Endodermal cell (in vitro differentiated cells): ENCODE results near the gene FANCE. TPM values are rescaled to one million over a fixed set of nuclear protein-coding genes. Genes with fewer than 3 reads are reported as not detected.

Source experiments
- DNase-seq: peaks from one replicate; pipeline ENCODE4 v3.0.0-alpha.2; 2017
- H3K27ac ChIP-seq: 2 replicates; pipeline ENCODE4 v1.5.1; 2013; ENCODE audit warnings: mild to moderate bottlenecking, low read depth, low read length, moderate library complexity
- H3K27me3 ChIP-seq: 2 replicates; pipeline ENCODE4 v1.6.1; 2013; ENCODE audit warnings: mild to moderate bottlenecking, low read length, moderate library complexity; ENCODE audit not compliant: insufficient read depth, control insufficient read depth, poor library complexity, severe bottlenecking
- H3K36me3 ChIP-seq: 2 replicates; pipeline ENCODE4 v1.7.0; 2013; ENCODE audit warnings: mild to moderate bottlenecking, low read length, moderate library complexity; ENCODE audit not compliant: control insufficient read depth, insufficient read depth
- H3K4me1 ChIP-seq: one replicate; pipeline ENCODE4 v1.7.0; 2013; ENCODE audit warnings: low read length; ENCODE audit not compliant: control insufficient read depth, insufficient read depth
- H3K4me3 ChIP-seq: 2 replicates; pipeline ENCODE4 v1.5.1; 2013; ENCODE audit warnings: mild to moderate bottlenecking, low read length, moderate library complexity
- H3K9ac ChIP-seq: 2 replicates; pipeline ENCODE4 v1.6.1; 2013; ENCODE audit warnings: mild to moderate bottlenecking, low read length, moderate library complexity; ENCODE audit not compliant: poor library complexity, severe bottlenecking; ENCODE audit errors: extremely low read depth
- H3K9me3 ChIP-seq: 2 replicates; pipeline ENCODE4 v1.6.1; 2013; ENCODE audit warnings: mild to moderate bottlenecking, low read length, moderate library complexity; ENCODE audit not compliant: control insufficient read depth
- H3K27ac Mint-ChIP-seq: 2 replicates; pipeline ENCODE4 v1.8.0; 2020; ENCODE audit warnings: mixed read lengths
- H3K27me3 Mint-ChIP-seq: 2 replicates; pipeline ENCODE4 v1.8.0; 2021; ENCODE audit warnings: mild to moderate bottlenecking, mixed read lengths; ENCODE audit not compliant: insufficient read depth
- H3K36me3 Mint-ChIP-seq: 2 replicates; pipeline ENCODE4 v1.8.0; 2020; ENCODE audit warnings: low read depth, mixed read lengths
- H3K4me1 Mint-ChIP-seq: 2 replicates; pipeline ENCODE4 v1.8.0; 2020; ENCODE audit warnings: mixed read lengths
- H3K4me3 Mint-ChIP-seq: 2 replicates; pipeline ENCODE4 v1.8.0; 2020; ENCODE audit warnings: mild to moderate bottlenecking, moderate library complexity, mixed read lengths
- H3K9me3 Mint-ChIP-seq: 2 replicates; pipeline ENCODE4 v1.8.0; 2020; ENCODE audit warnings: mild to moderate bottlenecking, mixed read lengths
- WGBS, 2 experiments: methylation state at CpG; one replicate each; pipeline versions ENCODE4 v1.1.5 to v1.1.7; 2013; ENCODE audit warnings: missing lambda C conversion rate in 2 of 2, mixed read lengths in 1 of 2; ENCODE audit not compliant: insufficient coverage in 1 of 2, insufficient read length in 1 of 2; 5-methylcytosine and 5-hydroxymethylcytosine counted together
- total RNA-seq, 2 donors: library from RNA; stranded (reverse); fragmentation: NEBNext Ultra II Directional in 1 of 2; extraction: Animal tissue kit (Norgen Biotek cat#: 25700) in 1 of 2; gene quantifications; 2 replicates in 1 of 2; 3 replicates in 1 of 2; pipeline ENCODE4 v1.2.1, GENCODE V29; 2021
- TF ChIP-seq, protein P1 (sequence below): fragments of 200-600 bp; sonication (generic); conservative IDR thresholded peaks from 2 replicates; pipeline ENCODE4 v1.5.0; 2021; ENCODE audit warnings: antibody characterized with exemption, mild to moderate bottlenecking

The FANCE gene
- total RNA-seq, 2 donors from 2014 or later = 13.5 to 16.4 TPM

DNA sequence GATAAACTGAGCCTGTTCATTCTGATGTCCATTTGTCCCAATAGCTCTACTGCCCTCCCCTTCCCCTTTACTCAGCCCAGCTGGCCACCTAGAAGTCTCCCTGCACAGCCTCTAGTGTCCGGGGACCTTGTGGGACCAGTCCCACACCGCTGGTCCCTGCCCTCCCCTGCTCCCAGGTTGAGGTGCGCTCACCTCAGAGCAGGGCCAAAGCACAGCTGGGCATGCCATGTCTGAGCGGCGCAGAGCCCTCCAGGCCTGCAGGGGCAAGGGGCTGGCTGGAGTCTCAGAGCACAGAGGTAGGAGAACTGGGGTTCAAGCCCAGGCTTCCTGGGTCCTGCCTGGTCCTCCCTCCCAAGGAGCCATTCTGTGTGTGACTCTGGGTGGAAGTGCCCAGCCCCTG, 24.7 kb upstream of the FANCE start:
- peaks cover 12% of the 10 kb centered on the region for H3K9me3 ChIP-seq
- Mint-ChIP-seq H3K4me3 (no peak overlapping the region), H3K4me1 (peaks cover 7% of the 10 kb centered on the region), H3K27me3 (no peaks in the 10 kb centered on the region), H3K9me3 (peaks cover 16% of the 10 kb centered on the region), H3K27ac (no peak overlapping the region), H3K36me3 (peaks cover 21% of the 10 kb centered on the region)
- WGBS, 2 experiments = 88 to 93% methylated on average over 3 to 5 of the region's 5 CpGs
- H3K4me1 ChIP-seq = no peaks in the 10 kb centered on the region
- no peak overlapping the region for H3K27ac ChIP-seq
- H3K36me3 ChIP-seq = no peaks in the 10 kb centered on the region
- no peak overlapping the region for H3K9ac ChIP-seq
- no peaks in the 10 kb centered on the region for H3K27me3 ChIP-seq
- DNase-seq = peak; percentile 53
- no peak overlapping the region for H3K4me3 ChIP-seq
- TF ChIP-seq, protein P1, sequence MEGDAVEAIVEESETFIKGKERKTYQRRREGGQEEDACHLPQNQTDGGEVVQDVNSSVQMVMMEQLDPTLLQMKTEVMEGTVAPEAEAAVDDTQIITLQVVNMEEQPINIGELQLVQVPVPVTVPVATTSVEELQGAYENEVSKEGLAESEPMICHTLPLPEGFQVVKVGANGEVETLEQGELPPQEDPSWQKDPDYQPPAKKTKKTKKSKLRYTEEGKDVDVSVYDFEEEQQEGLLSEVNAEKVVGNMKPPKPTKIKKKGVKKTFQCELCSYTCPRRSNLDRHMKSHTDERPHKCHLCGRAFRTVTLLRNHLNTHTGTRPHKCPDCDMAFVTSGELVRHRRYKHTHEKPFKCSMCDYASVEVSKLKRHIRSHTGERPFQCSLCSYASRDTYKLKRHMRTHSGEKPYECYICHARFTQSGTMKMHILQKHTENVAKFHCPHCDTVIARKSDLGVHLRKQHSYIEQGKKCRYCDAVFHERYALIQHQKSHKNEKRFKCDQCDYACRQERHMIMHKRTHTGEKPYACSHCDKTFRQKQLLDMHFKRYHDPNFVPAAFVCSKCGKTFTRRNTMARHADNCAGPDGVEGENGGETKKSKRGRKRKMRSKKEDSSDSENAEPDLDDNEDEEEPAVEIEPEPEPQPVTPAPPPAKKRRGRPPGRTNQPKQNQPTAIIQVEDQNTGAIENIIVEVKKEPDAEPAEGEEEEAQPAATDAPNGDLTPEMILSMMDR = no peak

DNA sequence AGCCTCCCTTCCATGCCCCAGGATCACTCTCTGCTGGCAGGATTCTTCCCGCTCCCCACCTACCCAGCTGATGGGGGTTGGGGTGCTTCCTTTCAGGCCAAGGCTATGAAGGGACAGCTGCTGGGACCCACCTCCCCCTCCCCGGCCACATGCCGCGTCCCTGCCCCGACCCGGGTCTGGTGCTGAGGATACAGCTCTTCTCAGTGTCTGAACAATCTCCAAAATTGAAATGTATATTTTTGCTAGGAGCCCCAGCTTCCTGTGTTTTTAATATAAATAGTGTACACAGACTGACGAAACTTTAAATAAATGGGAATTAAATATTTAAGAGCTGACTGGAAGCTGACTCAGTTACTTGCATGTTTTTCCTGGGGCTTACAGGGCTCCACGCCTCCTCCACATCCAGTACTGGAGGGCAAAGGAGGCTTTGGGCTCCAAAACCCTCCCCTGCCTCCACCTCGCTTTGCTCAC, 24.3 kb upstream of the FANCE start:
- Histone ChIP-seq H3K27me3 (no peaks in the 10 kb centered on the region), H3K9me3 (peaks cover 12% of the 10 kb centered on the region), H3K4me3 (no peak overlapping the region), H3K36me3 (no peaks in the 10 kb centered on the region), H3K27ac (no peak overlapping the region), H3K4me1 (no peaks in the 10 kb centered on the region), H3K9ac (no peak overlapping the region)
- H3K27ac Mint-ChIP-seq = peak overlapping the region; percentile 1
- 81 to 95% methylated on average over 3 to 9 of the region's 9 CpGs for WGBS, 2 experiments
- peaks cover 16% of the 10 kb centered on the region for H3K9me3 Mint-ChIP-seq
- H3K4me3 Mint-ChIP-seq = no peak overlapping the region
- H3K27me3 Mint-ChIP-seq = no peaks in the 10 kb centered on the region
- DNase-seq = no peak
- peaks cover 7% of the 10 kb centered on the region for H3K4me1 Mint-ChIP-seq
- peaks cover 21% of the 10 kb centered on the region for H3K36me3 Mint-ChIP-seq
- TF ChIP-seq, protein P1 = no peak

DNA sequence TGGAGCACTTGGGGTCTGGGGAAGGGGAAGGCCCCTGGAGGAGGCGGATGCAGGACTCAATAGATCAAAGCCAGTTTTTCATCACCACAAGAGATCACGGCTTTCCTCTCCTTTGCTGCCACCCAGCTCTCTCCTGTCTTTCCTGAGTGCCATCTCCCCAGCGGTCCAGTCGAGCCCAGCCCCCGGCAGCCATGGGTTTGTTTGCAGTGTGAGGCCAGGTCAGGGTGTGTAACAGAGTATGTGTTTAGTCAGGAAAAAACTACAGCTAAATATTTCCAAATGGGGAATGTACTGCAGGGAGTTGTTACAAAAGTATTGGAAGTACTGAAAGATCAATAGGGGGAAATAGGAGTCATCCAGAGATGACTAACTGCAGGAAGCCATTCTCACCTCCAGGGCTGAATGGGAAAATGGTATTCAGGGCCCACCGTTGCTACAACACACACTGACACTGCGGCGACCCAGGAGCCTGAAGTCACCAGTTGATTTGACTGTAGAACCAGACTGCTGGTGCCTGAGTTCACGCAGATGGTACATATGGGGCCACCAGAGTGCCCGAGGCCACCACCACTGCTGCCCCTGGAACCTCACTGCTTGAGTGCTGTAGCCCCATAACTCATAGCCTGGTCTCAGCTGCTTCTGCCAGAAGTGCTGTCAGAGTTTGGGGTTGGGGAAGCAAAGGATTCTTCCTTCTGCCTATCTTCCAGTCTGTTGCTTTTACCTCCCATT, 23.6 kb upstream of the FANCE start:
- H3K4me3 Mint-ChIP-seq = no peak overlapping the region
- DNase-seq = peak; percentile 82
- peak overlapping the region; percentile 1 for H3K27ac Mint-ChIP-seq
- Histone ChIP-seq H3K4me1 (no peaks in the 10 kb centered on the region), H3K9me3 (peaks cover 12% of the 10 kb centered on the region), H3K27me3 (no peaks in the 10 kb centered on the region), H3K27ac (no peak overlapping the region), H3K9ac (no peak overlapping the region), H3K4me3 (no peak overlapping the region), H3K36me3 (no peaks in the 10 kb centered on the region)
- H3K27me3 Mint-ChIP-seq = no peaks in the 10 kb centered on the region
- peaks cover 21% of the 10 kb centered on the region for H3K36me3 Mint-ChIP-seq
- H3K4me1 Mint-ChIP-seq = peaks cover 7% of the 10 kb centered on the region
- TF ChIP-seq, protein P1 = peak; percentile 25
- peaks cover 16% of the 10 kb centered on the region for H3K9me3 Mint-ChIP-seq
- 87 to 90% methylated on average over 5 to 10 of the region's 10 CpGs for WGBS, 2 experiments
